ENCODE measurements around the gene RNF187.

Gene RNF187

DNA sequence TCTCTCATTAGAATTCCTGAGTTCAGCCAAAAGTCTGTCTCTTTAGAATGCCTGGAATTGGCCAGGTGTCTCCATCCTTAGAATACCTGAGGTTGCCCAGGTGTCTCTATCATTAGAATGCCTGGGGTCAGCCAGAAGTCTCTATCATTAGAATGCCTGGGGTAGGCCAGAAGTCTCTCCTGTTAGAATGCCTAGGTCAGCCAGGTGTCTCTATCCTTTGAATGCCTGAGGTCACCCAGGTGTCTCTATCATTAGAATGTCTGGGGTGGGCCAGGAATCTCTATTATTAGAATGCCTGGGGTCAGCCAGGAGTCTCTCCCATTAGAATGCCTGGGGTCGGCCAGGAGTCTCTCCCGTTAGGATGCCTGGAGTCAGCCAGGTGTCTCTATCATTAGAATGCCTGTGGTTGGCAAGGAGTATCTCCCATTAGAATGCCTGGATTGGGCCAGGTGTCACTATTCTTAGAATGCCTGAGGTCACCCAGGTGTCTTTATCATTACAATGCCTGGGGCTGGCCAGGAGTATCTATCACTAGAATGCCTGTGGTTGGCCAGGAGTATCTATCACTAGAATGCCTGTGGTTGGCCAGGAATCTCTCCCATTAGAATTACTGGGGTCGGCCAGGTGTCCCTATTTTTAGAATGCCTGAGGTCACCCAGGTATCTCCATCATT lies 43.0 kb downstream of the RNF187 start:
- H3K4me3 ChIP-seq (ENCODE audit: low read depth, low read length), result no peak overlapping the region
- TF ChIP-seq, protein P1, sequence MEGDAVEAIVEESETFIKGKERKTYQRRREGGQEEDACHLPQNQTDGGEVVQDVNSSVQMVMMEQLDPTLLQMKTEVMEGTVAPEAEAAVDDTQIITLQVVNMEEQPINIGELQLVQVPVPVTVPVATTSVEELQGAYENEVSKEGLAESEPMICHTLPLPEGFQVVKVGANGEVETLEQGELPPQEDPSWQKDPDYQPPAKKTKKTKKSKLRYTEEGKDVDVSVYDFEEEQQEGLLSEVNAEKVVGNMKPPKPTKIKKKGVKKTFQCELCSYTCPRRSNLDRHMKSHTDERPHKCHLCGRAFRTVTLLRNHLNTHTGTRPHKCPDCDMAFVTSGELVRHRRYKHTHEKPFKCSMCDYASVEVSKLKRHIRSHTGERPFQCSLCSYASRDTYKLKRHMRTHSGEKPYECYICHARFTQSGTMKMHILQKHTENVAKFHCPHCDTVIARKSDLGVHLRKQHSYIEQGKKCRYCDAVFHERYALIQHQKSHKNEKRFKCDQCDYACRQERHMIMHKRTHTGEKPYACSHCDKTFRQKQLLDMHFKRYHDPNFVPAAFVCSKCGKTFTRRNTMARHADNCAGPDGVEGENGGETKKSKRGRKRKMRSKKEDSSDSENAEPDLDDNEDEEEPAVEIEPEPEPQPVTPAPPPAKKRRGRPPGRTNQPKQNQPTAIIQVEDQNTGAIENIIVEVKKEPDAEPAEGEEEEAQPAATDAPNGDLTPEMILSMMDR (IDR thresholded peaks at IDR 0.05; ENCODE audit: low read depth, low read length, missing control alignments), result no peak
- no peak for DNase-seq (ENCODE audit: low read depth)
- in situ Hi-C loops (cut with HindIII; ENCODE audit: low sequenced_read_pairs), result no loop called here

GRCh38 chr1:228530951-228531731 lies 44.0 kb downstream of the RNF187 start:
- DNase-seq (ENCODE audit: low read depth), result no peak
- TF ChIP-seq, protein P1 (IDR thresholded peaks at IDR 0.05; ENCODE audit: low read depth, low read length, missing control alignments), result no peak
- in situ Hi-C loops (cut with HindIII; ENCODE audit: low sequenced_read_pairs), result no loop called here
- H3K4me3 ChIP-seq (ENCODE audit: low read depth, low read length), result no peak overlapping the region

- no peak for DNase-seq (ENCODE audit: low read depth)
- no peak overlapping the region for H3K4me3 ChIP-seq (ENCODE audit: low read depth, low read length)
- in situ Hi-C loops (cut with HindIII; ENCODE audit: low sequenced_read_pairs), result no loop called here
- TF ChIP-seq, protein P1 (IDR thresholded peaks at IDR 0.05; ENCODE audit: low read depth, low read length, missing control alignments), result no peak
Measured at GRCh38 chr1:228538831-228539230, 51.6 kb downstream of the RNF187 start.

DNA sequence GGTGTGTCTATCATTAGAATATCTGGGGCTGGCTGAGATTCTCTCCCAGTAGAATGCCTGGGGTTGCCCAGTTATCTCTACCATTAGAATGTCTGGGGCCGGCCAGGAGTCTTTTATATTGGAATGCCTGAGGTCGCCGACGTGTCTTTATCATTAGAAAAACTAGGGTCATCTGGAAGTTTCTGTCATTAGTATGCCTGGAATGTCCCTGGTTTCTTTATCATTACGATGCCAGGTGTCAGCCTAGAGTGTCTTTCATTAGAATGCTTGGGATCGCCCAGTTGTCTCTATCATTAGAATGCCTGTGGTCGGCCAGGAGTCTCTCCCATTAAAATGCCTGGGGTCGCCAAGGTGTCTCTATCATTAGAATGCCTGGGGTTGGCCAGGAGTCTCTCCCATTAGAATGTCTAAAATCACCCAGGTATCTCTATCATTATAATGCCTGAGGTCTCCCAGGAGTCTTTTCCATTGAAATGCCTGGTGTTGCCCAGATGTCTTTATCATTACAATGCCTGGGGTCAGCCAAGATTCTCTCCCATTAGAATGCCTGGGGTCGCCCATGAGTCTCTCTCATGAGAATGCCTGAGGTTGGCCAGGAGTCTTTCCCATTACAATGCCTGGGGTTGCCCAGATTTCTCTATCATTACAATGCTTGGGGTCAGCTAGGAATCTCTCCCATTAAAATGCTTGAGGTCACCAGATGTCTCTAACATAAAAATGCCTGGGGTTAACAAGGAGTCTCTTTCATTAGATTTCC lies 53.2 kb downstream of the RNF187 start:
- no peak overlapping the region for H3K4me3 ChIP-seq (ENCODE audit: low read depth, low read length)
- TF ChIP-seq, protein P1 (IDR thresholded peaks at IDR 0.05; ENCODE audit: low read depth, low read length, missing control alignments), result no peak
- in situ Hi-C loops (cut with HindIII; ENCODE audit: low sequenced_read_pairs), result no loop called here
- DNase-seq (ENCODE audit: low read depth), result no peak

GRCh38 chr1:228541725-228542124 lies 54.5 kb downstream of the RNF187 start:
- DNase-seq (ENCODE audit: low read depth), result no peak
- TF ChIP-seq, protein P1 (IDR thresholded peaks at IDR 0.05; ENCODE audit: low read depth, low read length, missing control alignments), result no peak
- H3K4me3 ChIP-seq (ENCODE audit: low read depth, low read length), result no peak overlapping the region
- in situ Hi-C loops (cut with HindIII; ENCODE audit: low sequenced_read_pairs), result no loop called here

DNA sequence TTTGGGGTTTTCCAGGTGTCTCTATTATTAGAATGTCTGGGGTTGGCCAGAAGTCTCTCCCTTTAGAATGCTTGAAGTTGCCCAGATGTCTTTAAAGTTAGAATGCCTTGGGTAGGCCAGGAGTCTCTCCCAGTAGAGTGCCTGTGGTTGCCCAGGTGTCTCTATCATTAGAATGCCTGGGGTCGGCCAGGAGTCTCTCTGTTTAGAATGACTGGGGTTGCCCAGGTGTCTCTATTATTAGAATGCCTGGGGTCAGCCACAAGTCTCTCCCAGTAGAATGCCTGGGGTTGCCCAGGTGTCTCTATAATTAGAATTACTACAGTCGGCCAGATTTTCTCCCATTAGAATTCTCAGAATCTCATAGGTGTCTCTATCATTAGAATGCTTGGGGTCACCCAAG lies 55.2 kb downstream of the RNF187 start:
- in situ Hi-C loops (cut with HindIII; ENCODE audit: low sequenced_read_pairs), result no loop called here
- TF ChIP-seq, protein P1 (IDR thresholded peaks at IDR 0.05; ENCODE audit: low read depth, low read length, missing control alignments), result no peak
- no peak overlapping the region for H3K4me3 ChIP-seq (ENCODE audit: low read depth, low read length)

More for the DNA sequence above, 55.2 kb downstream of the RNF187 start:
- DNase-seq (ENCODE audit: low read depth), result no peak
